ENCODE measurements around the gene CHEK1. TPM values are rescaled to one million over a fixed set of nuclear protein-coding genes. Genes with fewer than 3 reads are reported as not detected.

Gene CHEK1
- total and polyA plus RNA-seq, 9 of the 15 experiments (the other 6 are each of a cell fraction or from before 2014, with no cell fraction given) = 62.6 to 108 (median 87.5) TPM

DNA sequence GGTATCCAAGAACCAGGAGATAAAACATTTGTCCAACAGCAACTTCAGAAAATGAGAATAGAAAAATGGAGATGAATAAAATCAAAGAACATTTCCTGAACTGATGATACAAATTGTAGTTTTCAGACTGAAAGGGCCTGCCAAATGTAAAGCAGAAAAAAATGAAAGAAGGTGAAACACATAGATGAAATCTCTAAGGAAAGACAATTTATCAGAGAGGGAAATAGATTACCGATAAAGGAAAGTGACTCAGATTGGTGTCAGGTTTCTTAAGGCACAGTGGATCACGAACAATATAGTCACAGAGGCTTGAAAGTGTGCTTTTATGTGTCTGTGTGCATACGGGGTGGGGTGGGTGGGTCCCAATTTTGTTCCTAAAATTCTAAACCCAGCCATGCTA lies 36.5 kb upstream of the CHEK1 start (continued):
- TF ChIP-seq CREB1 (IDR thresholded peaks at IDR 0.05) (no peak), CREB1 (CRISPR knock-in tag; IDR thresholded peaks at IDR 0.05) (no peak), RCOR1 (IDR thresholded peaks at IDR 0.05; ENCODE audit: borderline replicate concordance in 1 of 2, low read depth in 2 of 2, low read length in 2 of 2) (peak in 1 of 2 experiments; percentile 16; a peak in 1 of 4 replicates), TFAM (CRISPR knock-in tag; conservative IDR thresholded peaks at IDR 0.05) (no peak), PHB (CRISPR knock-in tag; IDR thresholded peaks at IDR 0.05) (no peak), ZNF121 (CRISPR knock-in tag; conservative IDR thresholded peaks at IDR 0.05) (no peak), LEF1 (IDR thresholded peaks at IDR 0.05) (peak; percentile 26; the same call in 1 of the 2 replicates), JUND (IDR thresholded peaks at IDR 0.05; ENCODE audit: borderline replicate concordance, low read depth, low read length) (peak; percentile 91), JUND (tag; IDR thresholded peaks at IDR 0.05; ENCODE audit: borderline replicate concordance, low read depth, low read length) (peak; percentile 73; the same call in 1 of the 3 replicates), NFYB (IDR thresholded peaks at IDR 0.05; ENCODE audit: extremely low read depth, insufficient read length) (no peak), SRSF3 (IDR thresholded peaks at IDR 0.05; ENCODE audit: insufficient read depth, low read length) (no peak), JUN (IDR thresholded peaks at IDR 0.05; ENCODE audit: borderline replicate concordance, low read depth, low read length) (0 out of 2 replicates have a peak, but pooled peaks have one; percentile 48), JUN (CRISPR knock-in tag; IDR thresholded peaks at IDR 0.05; ENCODE audit: borderline replicate concordance) (no peak), KLF6 (CRISPR knock-in tag; IDR thresholded peaks at IDR 0.05; ENCODE audit: borderline replicate concordance) (no peak), SMARCA4 (IDR thresholded peaks at IDR 0.05) (peak; percentile 85), ZNF766 (CRISPR knock-in tag; conservative IDR thresholded peaks at IDR 0.05) (no peak), FOSL1 (tag; conservative IDR thresholded peaks at IDR 0.05) (peak; percentile 85), HDAC1 (IDR thresholded peaks at IDR 0.05) (no peak), SAFB2 (IDR thresholded peaks at IDR 0.05; ENCODE audit: borderline replicate concordance, low read depth, low read length, severe bottlenecking) (no peak), NFIC (IDR thresholded peaks at IDR 0.05) (no peak)
- TF ChIP-seq, protein P1, sequence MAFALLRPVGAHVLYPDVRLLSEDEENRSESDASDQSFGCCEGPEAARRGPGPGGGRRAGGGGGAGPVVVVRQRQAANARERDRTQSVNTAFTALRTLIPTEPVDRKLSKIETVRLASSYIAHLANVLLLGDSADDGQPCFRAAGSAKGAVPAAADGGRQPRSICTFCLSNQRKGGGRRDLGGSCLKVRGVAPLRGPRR (CRISPR knock-in tag; IDR thresholded peaks at IDR 0.05) = no peak
- TF ChIP-seq, protein P2, sequence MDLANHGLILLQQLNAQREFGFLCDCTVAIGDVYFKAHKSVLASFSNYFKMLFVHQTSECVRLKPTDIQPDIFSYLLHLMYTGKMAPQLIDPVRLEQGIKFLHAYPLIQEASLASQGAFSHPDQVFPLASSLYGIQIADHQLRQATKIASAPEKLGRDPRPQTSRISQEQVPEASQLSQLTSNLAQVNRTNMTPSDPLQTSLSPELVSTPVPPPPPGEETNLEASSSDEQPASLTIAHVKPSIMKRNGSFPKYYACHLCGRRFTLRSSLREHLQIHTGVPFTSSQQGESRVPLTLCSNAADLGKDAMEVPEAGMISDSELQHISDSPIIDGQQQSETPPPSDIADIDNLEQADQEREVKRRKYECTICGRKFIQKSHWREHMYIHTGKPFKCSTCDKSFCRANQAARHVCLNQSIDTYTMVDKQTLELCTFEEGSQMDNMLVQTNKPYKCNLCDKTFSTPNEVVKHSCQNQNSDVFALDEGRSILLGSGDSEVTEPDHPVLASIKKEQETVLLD (IDR thresholded peaks at IDR 0.05) = 0 out of 2 replicates have a peak, but pooled peaks have one; percentile 20
- TF ChIP-seq, protein P3, sequence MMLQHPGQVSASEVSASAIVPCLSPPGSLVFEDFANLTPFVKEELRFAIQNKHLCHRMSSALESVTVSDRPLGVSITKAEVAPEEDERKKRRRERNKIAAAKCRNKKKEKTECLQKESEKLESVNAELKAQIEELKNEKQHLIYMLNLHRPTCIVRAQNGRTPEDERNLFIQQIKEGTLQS (IDR thresholded peaks at IDR 0.05) = peak; percentile 79
- TF ChIP-seq, protein P3 (CRISPR knock-in tag; conservative IDR thresholded peaks at IDR 0.05) = no peak
- TF ChIP-seq, protein P4, sequence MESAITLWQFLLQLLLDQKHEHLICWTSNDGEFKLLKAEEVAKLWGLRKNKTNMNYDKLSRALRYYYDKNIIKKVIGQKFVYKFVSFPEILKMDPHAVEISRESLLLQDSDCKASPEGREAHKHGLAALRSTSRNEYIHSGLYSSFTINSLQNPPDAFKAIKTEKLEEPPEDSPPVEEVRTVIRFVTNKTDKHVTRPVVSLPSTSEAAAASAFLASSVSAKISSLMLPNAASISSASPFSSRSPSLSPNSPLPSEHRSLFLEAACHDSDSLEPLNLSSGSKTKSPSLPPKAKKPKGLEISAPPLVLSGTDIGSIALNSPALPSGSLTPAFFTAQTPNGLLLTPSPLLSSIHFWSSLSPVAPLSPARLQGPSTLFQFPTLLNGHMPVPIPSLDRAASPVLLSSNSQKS (CRISPR knock-in tag; IDR thresholded peaks at IDR 0.05) = no peak
- TF ChIP-seq, protein P5, sequence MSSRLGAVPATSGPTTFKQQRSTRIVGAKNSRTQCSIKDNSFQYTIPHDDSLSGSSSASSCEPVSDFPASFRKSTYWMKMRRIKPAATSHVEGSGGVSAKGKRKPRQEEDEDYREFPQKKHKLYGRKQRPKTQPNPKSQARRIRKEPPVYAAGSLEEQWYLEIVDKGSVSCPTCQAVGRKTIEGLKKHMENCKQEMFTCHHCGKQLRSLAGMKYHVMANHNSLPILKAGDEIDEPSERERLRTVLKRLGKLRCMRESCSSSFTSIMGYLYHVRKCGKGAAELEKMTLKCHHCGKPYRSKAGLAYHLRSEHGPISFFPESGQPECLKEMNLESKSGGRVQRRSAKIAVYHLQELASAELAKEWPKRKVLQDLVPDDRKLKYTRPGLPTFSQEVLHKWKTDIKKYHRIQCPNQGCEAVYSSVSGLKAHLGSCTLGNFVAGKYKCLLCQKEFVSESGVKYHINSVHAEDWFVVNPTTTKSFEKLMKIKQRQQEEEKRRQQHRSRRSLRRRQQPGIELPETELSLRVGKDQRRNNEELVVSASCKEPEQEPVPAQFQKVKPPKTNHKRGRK (tag; IDR thresholded peaks at IDR 0.05) = no peak
